Loucy (cell line): ENCODE results near the gene ATG13.

Source experiments
- CTCF ChIP-seq: fragments of 200-600 bp; sonication (generic); conservative IDR thresholded peaks from 2 replicates; pipeline ENCODE4 v1.5.1; 2014; ENCODE audit warnings: mild to moderate bottlenecking, antibody characterized with exemption, low read length
- EZH2phosphoT487 ChIP-seq: fragments of 200-600 bp; IDR thresholded peaks from 2 replicates; pipeline ENCODE4 v1.6.1; 2018; ENCODE audit warnings: antibody characterized with exemption, mild to moderate bottlenecking, moderate library complexity, borderline replicate concordance

DNA sequence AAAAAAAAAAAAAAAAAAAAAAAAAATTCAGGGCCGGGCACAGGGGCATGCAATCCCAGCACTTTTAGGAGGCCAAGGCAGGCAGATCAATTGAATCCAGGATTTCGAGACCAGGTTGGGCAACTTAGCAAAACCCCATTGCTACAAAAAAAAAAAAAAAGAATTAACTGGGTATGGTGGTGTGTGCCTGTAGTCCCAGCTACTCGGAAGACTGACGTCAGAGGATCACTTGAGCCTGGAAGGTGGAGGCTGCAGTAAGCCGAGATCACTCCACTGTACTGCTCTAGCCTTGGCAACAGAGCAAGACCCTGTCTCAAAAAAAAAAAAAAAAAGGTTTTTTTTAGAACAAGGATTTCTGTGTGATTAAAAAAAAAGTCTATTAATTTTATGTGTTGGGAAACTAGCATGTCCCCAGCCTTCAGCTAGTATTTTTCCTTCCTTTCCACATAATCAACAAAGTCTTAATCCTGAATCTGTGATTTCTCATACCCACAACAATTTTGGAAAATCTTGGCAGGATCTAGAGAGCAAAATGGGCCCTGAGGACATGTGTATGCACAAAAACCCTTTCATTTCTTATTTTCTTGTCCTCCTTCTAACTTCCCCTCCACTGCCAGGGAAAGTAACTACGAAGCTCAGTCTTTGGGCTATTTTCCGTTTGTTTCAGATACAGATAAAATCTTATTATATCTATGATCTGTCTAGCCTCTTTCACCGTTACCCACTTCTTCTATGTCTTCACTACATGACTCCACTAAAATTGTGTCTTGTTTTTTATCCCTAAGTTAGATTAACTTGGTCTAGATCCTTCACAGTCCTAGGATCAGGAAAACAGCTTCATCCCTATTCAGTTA lies 17.8 kb upstream of the ATG13 start:
- TF ChIP-seq CTCF (no peak), EZH2phosphoT487 (no peak)
